Neural progenitor cell (in vitro differentiated cells): Measurements from ENCODE around the gene LDLRAD4. TPM values are rescaled to one million over a fixed set of nuclear protein-coding genes. Genes with fewer than 3 reads are reported as not detected.

Experiments used
- DNase-seq: peaks from one replicate; pipeline ENCODE4 v3.0.0-alpha.2; 2016; ENCODE audit warnings: low spot score
- H2AFZ ChIP-seq: fragments of 200-600 bp; sonication (generic); replicated peaks from 2 replicates; pipeline ENCODE4 v1.6.1; 2016; ENCODE audit warnings: antibody characterized with exemption
- H3F3A ChIP-seq: fragments of 200-600 bp; sonication (generic); 2 replicates; pipeline ENCODE4 v1.6.1; 2016; ENCODE audit warnings: antibody characterized with exemption, low read depth
- H3K27ac ChIP-seq: fragments of 200-600 bp; sonication (generic); 2 replicates; pipeline ENCODE4 v1.5.1; 2016; ENCODE audit warnings: mild to moderate bottlenecking
- H3K27me3 ChIP-seq: fragments of 200-600 bp; sonication (generic); 2 replicates; pipeline ENCODE4 v1.6.1; 2016; ENCODE audit warnings: mild to moderate bottlenecking, moderate library complexity
- H3K36me3 ChIP-seq: fragments of 200-600 bp; sonication (generic); 2 replicates; pipeline ENCODE4 v1.5.1; 2016
- H3K4me1 ChIP-seq: fragments of 200-600 bp; sonication (generic); 2 replicates; pipeline ENCODE4 v1.6.1; 2016; ENCODE audit warnings: mixed run types
- H3K4me2 ChIP-seq: fragments of 200-600 bp; sonication (generic); 2 replicates; pipeline ENCODE4 v1.6.1; 2016
- H3K4me3 ChIP-seq: fragments of 200-600 bp; sonication (generic); 2 replicates; pipeline ENCODE4 v1.5.1; 2016
- H3K79me2 ChIP-seq: fragments of 200-600 bp; sonication (generic); 2 replicates; pipeline ENCODE4 v1.6.1; 2016; ENCODE audit warnings: low read depth
- H3K9ac ChIP-seq: fragments of 200-600 bp; sonication (generic); 2 replicates; pipeline ENCODE4 v1.6.1; 2016
- H3K9me3 ChIP-seq: fragments of 200-600 bp; sonication (generic); 2 replicates; pipeline ENCODE4 v1.5.1; 2016; ENCODE audit warnings: low read depth
- H4K20me1 ChIP-seq: fragments of 200-600 bp; sonication (generic); 2 replicates; pipeline ENCODE4 v1.6.1; 2016; ENCODE audit warnings: low read depth
- H3K27ac Mint-ChIP-seq: 3 replicates; pipeline ENCODE4 v1.8.0; 2021; ENCODE audit warnings: mixed read lengths
- H3K27me3 Mint-ChIP-seq: 2 replicates; pipeline ENCODE4 v1.8.0; 2022; ENCODE audit warnings: low read depth, mild to moderate bottlenecking, inconsistent platforms, moderate library complexity, mixed read lengths; ENCODE audit not compliant: insufficient read depth
- H3K36me3 Mint-ChIP-seq: 3 replicates; pipeline ENCODE4 v1.8.0; 2021; ENCODE audit warnings: mixed read lengths
- H3K4me1 Mint-ChIP-seq: 3 replicates; pipeline ENCODE4 v1.8.0; 2021; ENCODE audit warnings: mixed read lengths
- H3K4me3 Mint-ChIP-seq: 3 replicates; pipeline ENCODE4 v1.8.0; 2021; ENCODE audit warnings: mild to moderate bottlenecking, moderate library complexity, mixed read lengths
- H3K9me3 Mint-ChIP-seq: 3 replicates; pipeline ENCODE4 v1.8.0; 2020; ENCODE audit warnings: mixed read lengths
- CTCF ChIP-seq: fragments of 200-600 bp; sonication (generic); IDR thresholded peaks from 2 replicates; pipeline ENCODE4 v1.5.1; 2017; ENCODE audit warnings: antibody characterized with exemption, mild to moderate bottlenecking
- EZH2 ChIP-seq: fragments of 200-600 bp; sonication (generic); IDR thresholded peaks from 2 replicates; pipeline ENCODE4 v1.6.1; 2017; ENCODE audit warnings: antibody characterized with exemption, mild to moderate bottlenecking, moderate library complexity
- EZH2phosphoT487 ChIP-seq: fragments of 200-600 bp; sonication (generic); IDR thresholded peaks from 2 replicates; pipeline ENCODE4 v1.6.1; 2017; ENCODE audit warnings: antibody characterized with exemption
- total RNA-seq: library from RNA; depleted of rRNA; stranded (reverse); fragments of >200 nt; gene quantifications from 2 replicates; pipeline ENCODE4 v1.2.3, GENCODE V29; 2015; ENCODE audit warnings: low replicate concordance

Gene LDLRAD4
- total RNA-seq, 1 donor from 2014 or later: 0.65 TPM

GRCh38 chr18:13187498-13187897 lies 31.1 kb upstream of the LDLRAD4 start:
- Mint-ChIP-seq H3K27ac (no peak overlapping the region), H3K27me3 (no peaks in the 10 kb centered on the region), H3K36me3 (no peaks in the 10 kb centered on the region), H3K9me3 (no peaks in the 10 kb centered on the region), H3K4me1 (peaks cover 7% of the 10 kb centered on the region), H3K4me3 (no peak overlapping the region)
- Histone ChIP-seq H4K20me1 (no peaks in the 10 kb centered on the region), H3K27ac (no peak overlapping the region), H3F3A (no peaks in the 10 kb centered on the region), H3K79me2 (no peaks in the 10 kb centered on the region), H3K9me3 (no peaks in the 10 kb centered on the region), H3K4me1 (no peaks in the 10 kb centered on the region), H3K4me2 (no peak overlapping the region), H3K4me3 (no peak overlapping the region), H3K36me3 (no peaks in the 10 kb centered on the region), H3K9ac (no peak overlapping the region), H2AFZ (peak overlapping the region; percentile 34), H3K27me3 (no peaks in the 10 kb centered on the region)
- no peak for DNase-seq
- no peak for TF ChIP-seq CTCF
- no peak for TF ChIP-seq EZH2
- no peak for TF ChIP-seq EZH2phosphoT487

GRCh38 chr18:13191031-13191430 lies 27.5 kb upstream of the LDLRAD4 start:
- peaks cover 7% of the 10 kb centered on the region for H3K4me1 Mint-ChIP-seq
- H3K36me3 Mint-ChIP-seq: no peaks in the 10 kb centered on the region
- no peak overlapping the region for H3K4me3 ChIP-seq
- H3K27me3 ChIP-seq: no peaks in the 10 kb centered on the region
- no peaks in the 10 kb centered on the region for H4K20me1 ChIP-seq
- H3F3A ChIP-seq: no peaks in the 10 kb centered on the region
- no peak for TF ChIP-seq CTCF
- no peak for TF ChIP-seq EZH2
- no peak for TF ChIP-seq EZH2phosphoT487
- H3K9me3 Mint-ChIP-seq: peaks cover under 1% of the 10 kb centered on the region
- no peak overlapping the region for H3K9ac ChIP-seq
- no peak for DNase-seq
- no peaks in the 10 kb centered on the region for H3K36me3 ChIP-seq
- no peaks in the 10 kb centered on the region for H3K4me1 ChIP-seq
- no peaks in the 10 kb centered on the region for H3K79me2 ChIP-seq
- H3K9me3 ChIP-seq: no peaks in the 10 kb centered on the region
- H3K4me2 ChIP-seq: no peak overlapping the region
- no peak overlapping the region for H3K27ac Mint-ChIP-seq
- no peak overlapping the region for H3K27ac ChIP-seq
- no peaks in the 10 kb centered on the region for H3K27me3 Mint-ChIP-seq
- H3K4me3 Mint-ChIP-seq: no peak overlapping the region
- no peak overlapping the region for H2AFZ ChIP-seq

DNA sequence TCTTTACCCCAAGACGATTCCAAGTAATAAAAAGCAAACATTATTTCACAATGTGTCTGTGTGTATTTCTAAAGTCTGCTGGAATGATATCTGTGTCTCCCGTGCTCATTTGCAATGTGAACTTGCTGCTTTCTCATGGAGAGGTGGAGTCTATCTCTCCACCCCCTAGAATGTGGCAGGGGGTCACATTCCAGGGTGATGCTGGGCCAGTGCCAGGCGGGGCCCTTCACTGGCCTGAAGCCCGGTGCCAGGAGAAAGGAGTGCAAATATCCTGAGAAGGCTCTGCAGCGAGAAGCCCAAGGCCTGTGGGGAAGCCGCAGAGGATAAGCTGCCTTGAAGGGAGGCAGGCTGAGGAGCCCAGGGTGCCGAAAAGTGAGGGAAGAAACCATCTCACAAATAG lies 26.8 kb upstream of the LDLRAD4 start:
- no peaks in the 10 kb centered on the region for H3K9me3 ChIP-seq
- H3K4me2 ChIP-seq: no peak overlapping the region
- no peak overlapping the region for H2AFZ ChIP-seq
- H3K79me2 ChIP-seq: no peaks in the 10 kb centered on the region
- H3F3A ChIP-seq: no peaks in the 10 kb centered on the region
- no peak for DNase-seq
- H3K27me3 ChIP-seq: no peaks in the 10 kb centered on the region
- Mint-ChIP-seq H3K36me3 (no peaks in the 10 kb centered on the region), H3K4me3 (no peak overlapping the region), H3K4me1 (peaks cover 7% of the 10 kb centered on the region), H3K27me3 (no peaks in the 10 kb centered on the region), H3K9me3 (peaks cover 2% of the 10 kb centered on the region), H3K27ac (no peak overlapping the region)
- H3K4me1 ChIP-seq: no peaks in the 10 kb centered on the region
- H4K20me1 ChIP-seq: no peaks in the 10 kb centered on the region
- H3K9ac ChIP-seq: no peak overlapping the region
- no peak overlapping the region for H3K27ac ChIP-seq
- no peaks in the 10 kb centered on the region for H3K36me3 ChIP-seq
- no peak overlapping the region for H3K4me3 ChIP-seq
- no peak for TF ChIP-seq EZH2
- no peak for TF ChIP-seq CTCF
- no peak for TF ChIP-seq EZH2phosphoT487

DNA sequence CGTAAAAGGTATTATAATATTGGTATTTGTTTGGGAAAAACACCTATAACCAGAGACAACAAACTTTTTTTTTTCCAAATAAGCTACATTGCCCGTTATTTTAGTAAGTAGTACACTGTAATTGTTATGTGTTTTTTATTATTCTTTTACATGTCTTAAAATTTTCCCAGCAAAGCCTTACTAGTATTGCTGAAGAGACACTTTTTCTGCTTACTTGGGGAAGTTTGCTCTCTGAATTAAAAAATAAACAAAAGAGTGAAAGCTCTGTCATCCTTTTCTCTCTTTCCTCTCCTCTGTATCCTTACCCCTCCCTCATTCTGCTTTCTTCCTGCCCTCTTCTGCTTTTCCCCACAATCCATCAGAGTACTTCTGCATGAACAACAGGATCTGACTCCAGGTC lies 25.6 kb upstream of the LDLRAD4 start:
- no peaks in the 10 kb centered on the region for H3F3A ChIP-seq
- Mint-ChIP-seq H3K4me3 (no peak overlapping the region), H3K27ac (no peak overlapping the region), H3K9me3 (peaks cover 4% of the 10 kb centered on the region), H3K36me3 (no peaks in the 10 kb centered on the region), H3K4me1 (peaks cover 7% of the 10 kb centered on the region), H3K27me3 (no peaks in the 10 kb centered on the region)
- H3K9me3 ChIP-seq: no peaks in the 10 kb centered on the region
- no peak for DNase-seq
- H2AFZ ChIP-seq: no peak overlapping the region
- H3K9ac ChIP-seq: no peak overlapping the region
- no peaks in the 10 kb centered on the region for H3K79me2 ChIP-seq
- no peaks in the 10 kb centered on the region for H3K27me3 ChIP-seq
- TF ChIP-seq EZH2: no peak
- no peak for TF ChIP-seq CTCF
- no peak for TF ChIP-seq EZH2phosphoT487
- H3K4me3 ChIP-seq: no peak overlapping the region
- no peaks in the 10 kb centered on the region for H4K20me1 ChIP-seq
- no peaks in the 10 kb centered on the region for H3K36me3 ChIP-seq
- no peak overlapping the region for H3K4me2 ChIP-seq
- H3K4me1 ChIP-seq: no peaks in the 10 kb centered on the region
- H3K27ac ChIP-seq: no peak overlapping the region
